CMK (cell line): Measurements from ENCODE around the gene HMOX1.
A peak's percentile ranks its signal among the peaks of the same experiment; 100 is the strongest.
"Not testable (repeated sequence)": the region's sequence is repeated elsewhere in the genome, so short reads cannot be mapped to it uniquely, and the experiment has no call there.

ENCODE experiments used
- DNase-seq: peaks from one replicate; pipeline ENCODE4 v3.0.0-alpha.2; 2010; ENCODE audit warnings: low read depth

Gene HMOX1

GRCh38 chr22:35380013-35380412, 883 bp upstream of the HMOX1 start:
- no peak for DNase-seq

GRCh38 chr22:35381424-35382009, 621 bp downstream of the HMOX1 start:
- DNase-seq, result no peak

GRCh38 chr22:35383679-35384071, 2.8 kb downstream of the HMOX1 start:
- no peak for DNase-seq

GRCh38 chr22:35384527-35384926, 3.6 kb downstream of the HMOX1 start:
- DNase-seq, result no peak

- DNase-seq, result no peak
Observed at GRCh38 chr22:35384975-35385588, 4.2 kb downstream of the HMOX1 start.

- DNase-seq, result no peak
Observed at GRCh38 chr22:35386670-35387288, 5.9 kb downstream of the HMOX1 start.

GRCh38 chr22:35390933-35391332, 10.0 kb downstream of the HMOX1 start:
- DNase-seq, result no peak

- DNase-seq, result no peak
Observed at GRCh38 chr22:35392357-35392756, 11.5 kb downstream of the HMOX1 start.

- DNase-seq, result no peak
Observed at GRCh38 chr22:35393116-35394010, 12.5 kb downstream of the HMOX1 start.

GRCh38 chr22:35394011-35394312, 13.1 kb downstream of the HMOX1 start:
- no peak for DNase-seq

- DNase-seq, result no peak
Observed at GRCh38 chr22:35394810-35395563, 14.1 kb downstream of the HMOX1 start.

- not testable (repeated sequence) for DNase-seq
Observed at GRCh38 chr22:35396622-35397021, 15.7 kb downstream of the HMOX1 start.

GRCh38 chr22:35397095-35397904, 16.4 kb downstream of the HMOX1 start:
- no peak for DNase-seq

GRCh38 chr22:35398591-35398973, 17.7 kb downstream of the HMOX1 start:
- DNase-seq, result no peak

- no peak for DNase-seq
Observed at GRCh38 chr22:35399114-35399677, 18.3 kb downstream of the HMOX1 start.

GRCh38 chr22:35399678-35400500, 19.0 kb downstream of the HMOX1 start, which contains the start of gene MCM5:
Gene MCM5, plus strand, starts transcription at chr22:35400140. Its CDS starts 299 bp downstream, at chr22:35400439.
- peak; percentile 88 for DNase-seq

- DNase-seq, result no peak
Observed at GRCh38 chr22:35400501-35400790, 19.6 kb downstream of the HMOX1 start.

- no peak for DNase-seq
Observed at GRCh38 chr22:35401863-35402262, 21.0 kb downstream of the HMOX1 start.

GRCh38 chr22:35403356-35403755, 22.5 kb downstream of the HMOX1 start:
- no peak for DNase-seq

- DNase-seq, result no peak
Observed at GRCh38 chr22:35404176-35404575, 23.3 kb downstream of the HMOX1 start.
